ENCODE measurements around the gene CHGA.

GRCh38 chr14:92890830-92891588 lies 31.9 kb upstream of the CHGA start:
- TF ChIP-seq GLIS3 (CRISPR knock-in tag; IDR thresholded peaks at IDR 0.05) (no peak), ARNTL (CRISPR knock-in tag; IDR thresholded peaks at IDR 0.05; ENCODE audit: borderline replicate concordance, low read depth) (no peak), PATZ1 (CRISPR knock-in tag; IDR thresholded peaks at IDR 0.05; ENCODE audit: borderline replicate concordance) (no peak), ZNF8 (CRISPR knock-in tag; IDR thresholded peaks at IDR 0.05) (no peak), ZC3H10 (CRISPR knock-in tag; IDR thresholded peaks at IDR 0.05) (no peak), CREB5 (CRISPR knock-in tag; IDR thresholded peaks at IDR 0.05; ENCODE audit: low read depth) (no peak), RARB (CRISPR knock-in tag; IDR thresholded peaks at IDR 0.05) (no peak), ISL1 (CRISPR knock-in tag; IDR thresholded peaks at IDR 0.05) (no peak), ZFP30 (CRISPR knock-in tag; IDR thresholded peaks at IDR 0.05) (no peak), ESRRG (CRISPR knock-in tag; IDR thresholded peaks at IDR 0.05) (no peak), PPARA (CRISPR knock-in tag; IDR thresholded peaks at IDR 0.05; ENCODE audit: borderline replicate concordance) (no peak)
